ENCODE results near the gene DSC2.

The DSC2 gene

GRCh38 chr18:31097666-31098065 lies 4.6 kb downstream of the DSC2 start:
- no peak for DNase-seq (ENCODE audit: low spot score)

- DNase-seq (ENCODE audit: low spot score) = no peak
Measured at GRCh38 chr18:31093880-31094279, 8.3 kb downstream of the DSC2 start.

GRCh38 chr18:31093294-31093693 lies 8.9 kb downstream of the DSC2 start:
- no peak for DNase-seq (ENCODE audit: low spot score)

GRCh38 chr18:31091350-31091749 lies 10.9 kb downstream of the DSC2 start:
- no peak for DNase-seq (ENCODE audit: low spot score)

- no peak for DNase-seq (ENCODE audit: low spot score)
Measured at GRCh38 chr18:31088532-31088931, 13.7 kb downstream of the DSC2 start.

GRCh38 chr18:31079973-31080372 lies 22.2 kb downstream of the DSC2 start:
- no peak for DNase-seq (ENCODE audit: low spot score)

GRCh38 chr18:31077878-31078277 lies 24.3 kb downstream of the DSC2 start:
- no peak for DNase-seq (ENCODE audit: low spot score)

- no peak for DNase-seq (ENCODE audit: low spot score)
Measured at GRCh38 chr18:31072175-31072574, 30.0 kb downstream of the DSC2 start.

GRCh38 chr18:31070206-31070605 lies 32.0 kb downstream of the DSC2 start:
- no peak for DNase-seq (ENCODE audit: low spot score)

GRCh38 chr18:31066266-31066665 lies 36.0 kb downstream of the DSC2 start:
- no peak for DNase-seq (ENCODE audit: low spot score)

- no peak for DNase-seq (ENCODE audit: low spot score)
Measured at GRCh38 chr18:31065036-31065773, 37.0 kb downstream of the DSC2 start.

GRCh38 chr18:31064130-31064529 lies 38.1 kb downstream of the DSC2 start:
- no peak for DNase-seq (ENCODE audit: low spot score)

- DNase-seq (ENCODE audit: low spot score) = no peak
Measured at GRCh38 chr18:31061945-31062344, 40.3 kb downstream of the DSC2 start.

- DNase-seq (ENCODE audit: low spot score) = no peak
Measured at GRCh38 chr18:31058897-31059296, 43.3 kb downstream of the DSC2 start.

GRCh38 chr18:31057917-31058316 lies 44.3 kb downstream of the DSC2 start:
- no peak for DNase-seq (ENCODE audit: low spot score)

- no peak for DNase-seq (ENCODE audit: low spot score)
Measured at GRCh38 chr18:31057051-31057450, 45.2 kb downstream of the DSC2 start.

- DNase-seq (ENCODE audit: low spot score) = no peak
Measured at GRCh38 chr18:31056296-31056695, 45.9 kb downstream of the DSC2 start.

- DNase-seq (ENCODE audit: low spot score) = no peak
Measured at GRCh38 chr18:31050635-31051034, 51.6 kb downstream of the DSC2 start.

- DNase-seq (ENCODE audit: low spot score) = no peak
Measured at GRCh38 chr18:31049189-31049588, 53.0 kb downstream of the DSC2 start.

GRCh38 chr18:31048216-31048615 lies 54.0 kb downstream of the DSC2 start:
- DNase-seq (ENCODE audit: low spot score) = no peak

GRCh38 chr18:31046916-31047315 lies 55.3 kb downstream of the DSC2 start:
- DNase-seq (ENCODE audit: low spot score) = no peak

- no peak for DNase-seq (ENCODE audit: low spot score)
Measured at GRCh38 chr18:31045599-31045998, 56.6 kb downstream of the DSC2 start.

GRCh38 chr18:31044926-31045325 lies 57.3 kb downstream of the DSC2 start:
- no peak for DNase-seq (ENCODE audit: low spot score)

GRCh38 chr18:31043709-31044108 lies 58.5 kb downstream of the DSC2 start:
- no peak for DNase-seq (ENCODE audit: low spot score)
